GM19043 (cell line): ENCODE data around the gene CARMIL3.
A peak's percentile ranks its signal among the peaks of the same experiment; 100 is the strongest.
"Not testable (repeated sequence)": the region's sequence is repeated elsewhere in the genome, so short reads cannot be mapped to it uniquely, and the experiment has no call there.

Experiments used
- ATAC-seq: cut with Tn5 transposase; IDR thresholded peaks from one replicate; pipeline ENCODE4 v1.9.1; 2021; ENCODE audit warnings: low read depth; ENCODE audit not compliant: unreplicated experiment

CARMIL3 gene

GRCh38 chr14:24093207-24093900 lies 41.5 kb downstream of the CARMIL3 start:
- no peak for ATAC-seq

DNA sequence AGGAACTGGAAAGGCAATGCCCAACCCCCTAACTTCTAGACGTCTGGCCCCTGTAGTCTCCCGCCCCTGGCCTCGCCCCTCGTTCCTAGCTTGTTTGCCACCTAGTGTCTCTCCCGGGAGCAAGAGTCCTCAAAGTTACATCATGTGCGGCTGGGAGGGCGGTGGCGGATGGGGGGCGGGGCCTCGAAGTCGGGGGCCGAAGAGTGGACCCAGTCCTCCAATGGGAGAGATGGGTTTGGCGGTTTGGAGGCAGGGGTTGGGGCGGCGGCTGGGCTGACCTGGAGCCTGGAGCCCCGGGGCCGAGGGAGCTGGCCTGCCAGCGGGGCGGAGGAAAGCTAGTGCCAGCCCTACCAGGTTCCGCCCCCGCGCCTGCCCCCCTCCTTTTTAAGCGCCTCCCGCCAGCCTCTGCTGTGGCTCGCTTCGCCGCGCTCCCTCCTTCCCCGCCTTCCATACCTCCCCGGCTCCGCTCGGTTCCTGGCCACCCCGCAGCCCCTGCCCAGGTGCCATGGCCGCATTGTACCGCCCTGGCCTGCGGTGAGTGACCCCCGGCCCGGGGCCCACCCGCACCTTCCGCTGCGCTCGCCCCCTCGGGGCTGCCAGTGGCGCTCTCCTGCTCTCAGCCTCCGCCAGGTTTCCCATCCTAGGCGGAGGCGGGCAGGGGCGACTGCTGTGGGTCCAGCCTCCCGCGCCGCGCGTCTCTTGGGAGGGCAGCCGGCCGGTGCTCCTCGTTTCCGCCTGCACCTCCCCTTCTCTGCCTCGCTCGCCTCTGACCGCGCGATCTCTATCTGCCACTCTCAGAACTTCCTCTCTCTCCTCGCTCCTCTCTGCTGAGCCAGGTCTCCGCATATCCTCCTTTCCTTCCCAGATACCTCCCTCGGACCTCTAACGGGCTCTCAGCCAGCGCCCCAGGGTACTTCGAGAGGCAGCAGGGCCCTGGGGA lies 42.4 kb downstream of the CARMIL3 start, which contains the start of gene PCK2:
Gene PCK2 (plus strand): TSS at position 411 of the 940 bp plus-strand sequence. CDS start 95 bp downstream, at position 506.
- peak; percentile 39 for ATAC-seq

DNA sequence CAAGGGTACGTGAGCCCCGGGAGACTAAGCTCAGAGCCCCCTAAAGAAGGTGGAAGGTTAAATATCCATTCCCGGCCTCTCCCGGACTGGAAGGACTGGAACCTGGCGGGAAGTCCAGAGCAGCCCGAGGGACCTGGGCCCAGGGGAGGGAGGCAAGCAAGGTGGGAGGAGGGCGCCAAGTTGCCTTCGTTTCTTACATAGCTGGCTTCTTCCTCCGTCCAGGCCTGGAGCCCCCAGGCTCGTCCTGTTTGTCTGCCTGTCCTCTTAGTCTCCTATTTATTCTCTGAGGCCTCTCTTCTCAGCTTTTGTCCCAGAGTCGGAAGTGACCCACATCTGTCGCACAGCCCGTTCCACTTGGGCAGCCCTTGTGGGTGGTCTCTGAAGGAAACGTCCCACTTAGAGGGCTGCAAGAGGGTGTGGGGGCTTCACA lies 43.0 kb downstream of the CARMIL3 start:
- no peak for ATAC-seq

GRCh38 chr14:24095271-24096068 lies 43.7 kb downstream of the CARMIL3 start:
- ATAC-seq: peak; percentile 82

GRCh38 chr14:24096545-24097181 lies 44.9 kb downstream of the CARMIL3 start:
- no peak for ATAC-seq

- ATAC-seq: no peak
These were observed 46.6 kb downstream of the CARMIL3 start for GRCh38 chr14:24098229-24098926.

DNA sequence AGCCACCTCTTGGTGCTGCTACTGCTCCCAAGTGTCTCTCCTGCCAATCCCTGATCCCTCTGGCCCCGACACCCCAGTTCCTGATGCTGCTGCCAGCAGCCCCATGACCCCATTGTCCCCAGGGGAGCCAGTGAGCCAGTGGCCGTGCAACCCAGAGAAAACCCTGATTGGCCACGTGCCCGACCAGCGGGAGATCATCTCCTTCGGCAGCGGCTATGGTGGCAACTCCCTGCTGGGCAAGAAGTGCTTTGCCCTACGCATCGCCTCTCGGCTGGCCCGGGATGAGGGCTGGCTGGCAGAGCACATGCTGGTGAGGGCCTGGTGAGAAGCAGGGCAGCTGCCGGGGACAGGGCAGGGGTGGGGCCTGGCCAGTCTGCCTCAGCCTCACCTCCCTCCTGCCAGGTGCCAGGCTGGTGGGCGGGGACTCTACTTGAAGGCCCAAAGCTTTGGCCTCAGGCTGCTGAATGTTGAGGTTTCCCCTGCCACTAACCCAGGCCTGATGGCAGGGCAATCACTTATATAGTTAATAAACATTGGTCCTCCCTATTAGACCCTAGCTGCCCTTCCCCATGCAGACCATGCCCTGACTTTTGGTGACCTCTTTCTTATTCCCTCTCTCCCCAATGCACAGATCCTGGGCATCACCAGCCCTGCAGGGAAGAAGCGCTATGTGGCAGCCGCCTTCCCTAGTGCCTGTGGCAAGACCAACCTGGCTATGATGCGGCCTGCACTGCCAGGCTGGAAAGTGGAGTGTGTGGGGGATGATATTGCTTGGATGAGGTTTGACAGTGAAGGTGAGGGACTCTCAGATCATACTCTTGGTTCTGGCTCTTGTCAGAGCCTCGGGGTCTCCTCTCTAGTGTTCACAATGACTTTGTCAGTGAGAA lies 47.4 kb downstream of the CARMIL3 start:
- ATAC-seq: no peak

DNA sequence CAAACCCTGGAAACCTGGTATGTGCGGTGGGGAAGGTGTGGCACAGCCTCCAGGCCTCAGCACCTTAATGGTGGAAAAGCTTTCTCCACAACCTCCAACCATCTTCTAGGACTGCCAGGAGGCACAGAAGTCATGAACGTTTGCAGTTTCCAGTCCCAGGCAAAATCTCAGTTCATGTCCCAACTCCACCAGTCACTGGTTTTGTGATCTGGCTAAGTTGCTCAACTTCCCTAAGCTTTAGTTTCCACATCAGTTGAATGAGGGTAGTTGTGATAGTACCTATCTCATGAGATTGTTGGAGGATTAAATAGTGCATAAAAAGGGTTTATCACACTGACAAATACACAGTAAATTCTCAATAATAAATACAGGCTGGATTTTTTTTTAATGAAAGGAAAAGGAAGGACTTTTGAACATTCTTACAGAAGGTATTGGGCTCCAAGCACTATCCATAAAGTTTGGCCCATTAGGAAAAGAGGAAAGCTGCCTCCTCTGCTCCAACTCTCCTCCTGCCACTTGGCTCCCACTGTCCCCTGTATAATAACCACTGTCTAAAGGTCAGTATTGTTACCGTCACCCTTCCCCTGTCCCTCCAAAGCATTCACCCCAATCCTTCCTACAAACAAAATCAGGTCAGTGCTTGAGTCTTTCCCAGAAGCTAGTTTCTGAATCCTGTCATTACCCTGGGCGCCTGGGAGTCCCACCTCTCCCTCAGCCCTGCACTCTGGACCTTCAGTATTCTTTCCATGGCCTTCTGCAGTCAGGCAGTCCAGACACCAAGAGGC lies 48.6 kb downstream of the CARMIL3 start:
- no peak for ATAC-seq

GRCh38 chr14:24100982-24101494 lies 49.2 kb downstream of the CARMIL3 start:
- no peak for ATAC-seq

- ATAC-seq: no peak
These were observed 50.7 kb downstream of the CARMIL3 start for GRCh38 chr14:24102357-24103048.

GRCh38 chr14:24103451-24103850 lies 51.6 kb downstream of the CARMIL3 start:
- ATAC-seq: no peak

DNA sequence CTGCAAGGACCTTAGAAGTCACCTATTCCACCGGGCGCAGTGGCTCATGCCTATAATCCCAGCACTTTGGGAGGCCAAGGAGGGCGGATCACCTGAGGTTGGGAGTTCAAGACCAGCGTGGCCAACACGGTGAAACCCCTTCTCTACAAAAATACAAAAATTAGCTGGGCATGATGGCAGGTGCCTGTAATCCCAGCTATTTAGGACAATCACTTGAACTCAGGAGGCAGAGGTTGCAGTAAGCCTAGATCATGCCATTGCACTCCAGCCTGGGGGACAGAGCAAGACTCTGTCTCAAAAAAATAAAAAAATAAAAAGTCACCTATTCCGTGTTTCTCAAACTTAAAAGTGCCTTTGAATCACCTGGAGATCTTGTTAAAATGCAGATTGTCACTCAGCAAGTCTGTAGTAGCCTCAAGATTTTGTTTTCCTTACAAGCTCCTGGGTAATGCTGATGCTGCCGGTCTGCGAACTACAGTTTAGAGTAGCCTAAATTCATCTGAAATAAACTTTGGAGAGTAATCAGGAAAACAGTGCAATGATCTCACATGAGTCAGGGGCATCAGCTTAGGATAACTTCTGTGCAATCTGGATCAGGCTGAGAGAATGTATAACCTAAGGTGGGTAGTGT lies 53.9 kb downstream of the CARMIL3 start:
- ATAC-seq: not testable (repeated sequence)

DNA sequence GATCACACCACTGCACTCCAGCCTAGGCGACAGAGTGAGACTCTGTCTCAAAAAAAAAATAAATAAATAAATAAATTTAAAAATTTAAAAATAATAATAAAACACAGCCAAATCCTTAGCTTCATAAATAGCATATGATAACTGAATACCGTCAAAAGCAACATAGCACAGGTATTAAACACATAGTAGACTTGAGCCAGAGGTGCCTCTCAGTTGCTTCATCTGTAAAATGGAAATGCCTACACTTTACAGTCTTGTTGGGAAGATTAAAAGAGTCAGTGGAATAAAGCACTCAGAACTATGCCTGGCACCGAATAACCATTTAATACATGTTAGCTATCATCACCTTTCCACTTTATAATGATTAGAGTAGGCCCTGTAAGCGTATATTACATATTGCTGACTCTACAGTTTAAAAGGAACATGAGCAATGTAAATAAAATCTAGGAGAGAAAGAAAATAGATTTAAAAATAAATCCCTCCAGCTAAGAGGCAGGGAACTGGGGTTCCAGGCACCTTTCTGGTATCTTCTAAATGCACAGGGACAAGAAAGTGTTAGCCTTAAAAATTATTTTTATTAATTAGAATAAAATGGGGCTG lies 55.0 kb downstream of the CARMIL3 start:
- no peak for ATAC-seq

DNA sequence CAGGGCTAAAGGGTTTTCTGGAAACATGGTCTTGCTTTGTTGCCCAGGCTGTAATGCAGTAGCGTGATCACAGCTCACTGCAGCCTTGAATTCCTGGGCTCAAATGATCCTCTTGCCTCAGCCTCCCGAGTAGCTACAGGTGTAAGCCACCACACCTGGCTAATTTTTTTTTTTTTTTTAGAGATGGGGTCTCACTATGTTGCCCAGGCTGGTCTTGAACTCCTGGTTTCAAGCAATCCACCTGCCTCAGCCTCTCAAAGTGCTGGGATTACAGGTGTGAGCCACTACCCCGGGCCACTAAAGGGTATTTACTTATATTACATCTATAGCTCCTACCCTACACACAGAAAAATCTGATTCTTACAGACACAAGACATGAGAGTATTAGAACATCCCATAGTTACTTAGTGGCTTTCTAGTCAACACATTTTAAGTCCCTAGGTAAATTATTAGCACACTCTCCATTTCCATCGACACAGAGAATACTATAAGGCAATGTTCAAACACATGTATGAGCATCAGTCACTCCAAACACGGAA lies 56.6 kb downstream of the CARMIL3 start:
- ATAC-seq: peak; percentile 23

DNA sequence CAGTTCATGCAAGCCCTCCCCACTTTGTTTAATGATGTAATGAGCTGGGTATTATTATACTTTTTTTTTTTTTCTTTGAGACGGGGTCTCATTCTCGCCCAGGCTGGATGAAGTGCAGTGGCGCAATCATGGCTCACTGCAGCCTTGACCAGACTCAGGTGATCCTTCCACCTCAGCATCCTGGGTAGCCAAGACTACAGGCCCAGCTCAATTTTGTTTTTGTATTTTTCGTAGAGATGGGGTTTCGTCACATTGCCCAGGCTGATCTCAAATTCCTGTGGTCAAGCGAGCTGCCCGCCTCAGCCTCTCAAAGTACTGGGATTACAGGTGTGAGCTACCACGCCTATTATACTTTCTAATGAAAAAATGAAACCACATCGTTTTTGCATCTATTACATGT lies 58.3 kb downstream of the CARMIL3 start:
- no peak for ATAC-seq

DNA sequence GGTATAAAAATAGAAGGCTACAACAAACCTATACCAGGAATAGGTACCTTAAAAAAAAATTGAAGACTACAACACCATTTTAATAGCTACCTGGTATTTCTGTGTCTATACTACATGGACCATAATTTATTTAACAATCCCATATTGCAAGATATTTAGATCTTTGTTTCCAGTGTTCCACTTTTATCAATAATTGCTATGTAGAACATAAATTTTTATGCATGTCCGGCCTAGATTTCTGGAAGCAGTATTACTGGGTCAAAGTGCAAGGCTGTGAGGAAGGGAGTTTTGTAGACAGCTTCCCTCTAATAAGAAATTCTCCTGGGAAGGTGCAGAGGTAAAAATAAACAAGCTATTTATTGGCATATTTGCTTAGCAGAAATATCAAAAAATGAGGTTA lies 58.7 kb downstream of the CARMIL3 start:
- no peak for ATAC-seq
